Neutrophil (primary cell): ENCODE results near the gene S100A6.

Experiments
- H3K27ac ChIP-seq: fragments of 200-600 bp; sonication (generic); 2 replicates; pipeline ENCODE4 v1.5.1; 2016; ENCODE audit warnings: mild to moderate bottlenecking, moderate library complexity
- H3K27me3 ChIP-seq: fragments of 200-600 bp; sonication (generic); 2 replicates; pipeline ENCODE4 v1.6.0; 2016; ENCODE audit warnings: mild to moderate bottlenecking
- H3K36me3 ChIP-seq: fragments of 200-600 bp; sonication (generic); 2 replicates; pipeline ENCODE4 v1.5.1; 2017
- H3K4me1 ChIP-seq, 2 experiments: fragments of 200-600 bp in 1 of 2; sonication (generic) in 1 of 2; 1 replicate in 1 of 2; 2 replicates in 1 of 2; pipeline versions ENCODE4 v1.5.1 to v1.6.1; 2013 to 2016; ENCODE audit warnings: low read depth in 1 of 2, low read length in 1 of 2, mild to moderate bottlenecking in 1 of 2, moderate library complexity in 1 of 2; ENCODE audit not compliant: control insufficient read depth in 1 of 2, insufficient read depth in 1 of 2
- H3K4me3 ChIP-seq, 2 experiments: fragments of 200-600 bp in 1 of 2; sonication (generic) in 1 of 2; 1 replicate in 1 of 2; 2 replicates in 1 of 2; pipeline ENCODE4 v1.5.1; 2013 to 2016; ENCODE audit warnings: low read depth in 1 of 2, low read length in 1 of 2, mild to moderate bottlenecking in 1 of 2, moderate library complexity in 1 of 2
- H3K9me3 ChIP-seq: fragments of 200-600 bp; sonication (generic); 2 replicates; pipeline ENCODE4 v1.5.1; 2016
- CTCF ChIP-seq: fragments of 200-600 bp; sonication (generic); IDR thresholded peaks from 2 replicates; pipeline ENCODE4 v1.5.1; 2016; ENCODE audit warnings: antibody characterized with exemption

The S100A6 gene

GRCh38 chr1:153553830-153554541 lies 18.2 kb upstream of the S100A6 start:
- no peaks in the 10 kb centered on the region for H3K36me3 ChIP-seq
- no peaks in the 10 kb centered on the region for H3K27me3 ChIP-seq
- H3K9me3 ChIP-seq: no peaks in the 10 kb centered on the region
- TF ChIP-seq CTCF: no peak
- H3K27ac ChIP-seq: no peak overlapping the region
- peaks cover 40 to 42% of the 10 kb centered on the region in 2 experiments for H3K4me1 ChIP-seq
- H3K4me3 ChIP-seq: no peak overlapping the region

- no peaks in the 10 kb centered on the region for H3K36me3 ChIP-seq
- no peaks in the 10 kb centered on the region for H3K27me3 ChIP-seq
- H3K9me3 ChIP-seq: no peaks in the 10 kb centered on the region
- H3K4me3 ChIP-seq: no peak overlapping the region
- no peak for TF ChIP-seq CTCF
- peaks cover 48 to 51% of the 10 kb centered on the region in 2 experiments for H3K4me1 ChIP-seq
- no peak overlapping the region for H3K27ac ChIP-seq
These were observed 17.3 kb upstream of the S100A6 start for GRCh38 chr1:153553096-153553495.

GRCh38 chr1:153552335-153552734 lies 16.5 kb upstream of the S100A6 start:
- Histone ChIP-seq H3K4me3 (no peak overlapping the region), H3K36me3 (no peaks in the 10 kb centered on the region), H3K4me1 (peaks cover 50 to 53% of the 10 kb centered on the region in 2 experiments), H3K9me3 (no peaks in the 10 kb centered on the region), H3K27me3 (no peaks in the 10 kb centered on the region), H3K27ac (no peak overlapping the region)
- no peak for TF ChIP-seq CTCF

- Histone ChIP-seq H3K27ac (peak overlapping the region; percentile 65), H3K27me3 (no peaks in the 10 kb centered on the region), H3K4me1 (peaks cover 47 to 53% of the 10 kb centered on the region in 2 experiments), H3K4me3 (peak overlapping the region in 1 of 2 experiments; percentile 3), H3K36me3 (no peaks in the 10 kb centered on the region), H3K9me3 (no peaks in the 10 kb centered on the region)
- TF ChIP-seq CTCF: no peak
These were observed 15.2 kb upstream of the S100A6 start for GRCh38 chr1:153550827-153551500.

GRCh38 chr1:153550398-153550758 lies 14.6 kb upstream of the S100A6 start:
- Histone ChIP-seq H3K9me3 (no peaks in the 10 kb centered on the region), H3K36me3 (no peaks in the 10 kb centered on the region), H3K27me3 (no peaks in the 10 kb centered on the region), H3K4me3 (peak overlapping the region in 1 of 2 experiments; percentile 3), H3K27ac (peak overlapping the region; percentile 65), H3K4me1 (peaks cover 53 to 57% of the 10 kb centered on the region in 2 experiments)
- TF ChIP-seq CTCF: no peak
